ENCODE measurements around the gene HIVEP3.

Gene HIVEP3

GRCh38 chr1:41846625-41847405 is 71.9 kb downstream of the HIVEP3 start:
- no peaks in the 10 kb centered on the region for H3K36me3 ChIP-seq (ENCODE audit: control insufficient read depth, insufficient read depth, low read length)
- no peak overlapping the region for H3K27ac ChIP-seq (ENCODE audit: low read depth, low read length)
- no peak overlapping the region for H3K4me3 ChIP-seq (ENCODE audit: low read depth, low read length)
- no peaks in the 10 kb centered on the region for H3K27me3 ChIP-seq (ENCODE audit: control insufficient read depth, insufficient read depth, low read length)
- no peaks in the 10 kb centered on the region for H3K9me3 ChIP-seq (ENCODE audit: control insufficient read depth, insufficient read depth, low read length)
- H3K4me1 ChIP-seq (ENCODE audit: control insufficient read depth, insufficient read depth, low read length), result no peaks in the 10 kb centered on the region
- H3K9ac ChIP-seq (ENCODE audit: low read depth, low read length), result no peak overlapping the region

- H3K27me3 ChIP-seq (ENCODE audit: control insufficient read depth, insufficient read depth, low read length), result no peaks in the 10 kb centered on the region
- no peak overlapping the region for H3K27ac ChIP-seq (ENCODE audit: low read depth, low read length)
- H3K4me1 ChIP-seq (ENCODE audit: control insufficient read depth, insufficient read depth, low read length), result no peaks in the 10 kb centered on the region
- no peak overlapping the region for H3K9ac ChIP-seq (ENCODE audit: low read depth, low read length)
- no peaks in the 10 kb centered on the region for H3K36me3 ChIP-seq (ENCODE audit: control insufficient read depth, insufficient read depth, low read length)
- no peaks in the 10 kb centered on the region for H3K9me3 ChIP-seq (ENCODE audit: control insufficient read depth, insufficient read depth, low read length)
- H3K4me3 ChIP-seq (ENCODE audit: low read depth, low read length), result no peak overlapping the region
These were observed 73.9 kb downstream of the HIVEP3 start for GRCh38 chr1:41844781-41845272.

- no peaks in the 10 kb centered on the region for H3K9me3 ChIP-seq (ENCODE audit: control insufficient read depth, insufficient read depth, low read length)
- H3K27ac ChIP-seq (ENCODE audit: low read depth, low read length), result no peak overlapping the region
- no peaks in the 10 kb centered on the region for H3K4me1 ChIP-seq (ENCODE audit: control insufficient read depth, insufficient read depth, low read length)
- H3K9ac ChIP-seq (ENCODE audit: low read depth, low read length), result no peak overlapping the region
- H3K36me3 ChIP-seq (ENCODE audit: control insufficient read depth, insufficient read depth, low read length), result no peaks in the 10 kb centered on the region
- H3K4me3 ChIP-seq (ENCODE audit: low read depth, low read length), result no peak overlapping the region
- H3K27me3 ChIP-seq (ENCODE audit: control insufficient read depth, insufficient read depth, low read length), result no peaks in the 10 kb centered on the region
These were observed 74.5 kb downstream of the HIVEP3 start for GRCh38 chr1:41844255-41844654.

GRCh38 chr1:41842993-41843755 is 75.5 kb downstream of the HIVEP3 start:
- Histone ChIP-seq H3K9ac (ENCODE audit: low read depth, low read length) (no peak overlapping the region), H3K27ac (ENCODE audit: low read depth, low read length) (no peak overlapping the region), H3K4me3 (ENCODE audit: low read depth, low read length) (no peak overlapping the region), H3K27me3 (ENCODE audit: control insufficient read depth, insufficient read depth, low read length) (no peaks in the 10 kb centered on the region), H3K4me1 (ENCODE audit: control insufficient read depth, insufficient read depth, low read length) (no peaks in the 10 kb centered on the region), H3K9me3 (ENCODE audit: control insufficient read depth, insufficient read depth, low read length) (no peaks in the 10 kb centered on the region), H3K36me3 (ENCODE audit: control insufficient read depth, insufficient read depth, low read length) (no peaks in the 10 kb centered on the region)

- H3K9me3 ChIP-seq (ENCODE audit: control insufficient read depth, insufficient read depth, low read length), result no peaks in the 10 kb centered on the region
- H3K27ac ChIP-seq (ENCODE audit: low read depth, low read length), result no peak overlapping the region
- H3K27me3 ChIP-seq (ENCODE audit: control insufficient read depth, insufficient read depth, low read length), result no peaks in the 10 kb centered on the region
- no peak overlapping the region for H3K9ac ChIP-seq (ENCODE audit: low read depth, low read length)
- no peak overlapping the region for H3K4me3 ChIP-seq (ENCODE audit: low read depth, low read length)
- H3K36me3 ChIP-seq (ENCODE audit: control insufficient read depth, insufficient read depth, low read length), result no peaks in the 10 kb centered on the region
- no peaks in the 10 kb centered on the region for H3K4me1 ChIP-seq (ENCODE audit: control insufficient read depth, insufficient read depth, low read length)
These were observed 76.4 kb downstream of the HIVEP3 start for GRCh38 chr1:41842326-41842725.

GRCh38 chr1:41840592-41841246 is 78.0 kb downstream of the HIVEP3 start:
- H3K9ac ChIP-seq (ENCODE audit: low read depth, low read length), result no peak overlapping the region
- no peak overlapping the region for H3K27ac ChIP-seq (ENCODE audit: low read depth, low read length)
- H3K27me3 ChIP-seq (ENCODE audit: control insufficient read depth, insufficient read depth, low read length), result no peaks in the 10 kb centered on the region
- no peak overlapping the region for H3K4me3 ChIP-seq (ENCODE audit: low read depth, low read length)
- no peaks in the 10 kb centered on the region for H3K4me1 ChIP-seq (ENCODE audit: control insufficient read depth, insufficient read depth, low read length)
- H3K9me3 ChIP-seq (ENCODE audit: control insufficient read depth, insufficient read depth, low read length), result no peaks in the 10 kb centered on the region
- no peaks in the 10 kb centered on the region for H3K36me3 ChIP-seq (ENCODE audit: control insufficient read depth, insufficient read depth, low read length)

GRCh38 chr1:41838266-41838665 is 80.5 kb downstream of the HIVEP3 start:
- H3K4me1 ChIP-seq (ENCODE audit: control insufficient read depth, insufficient read depth, low read length), result no peaks in the 10 kb centered on the region
- no peak overlapping the region for H3K9ac ChIP-seq (ENCODE audit: low read depth, low read length)
- no peaks in the 10 kb centered on the region for H3K9me3 ChIP-seq (ENCODE audit: control insufficient read depth, insufficient read depth, low read length)
- no peak overlapping the region for H3K4me3 ChIP-seq (ENCODE audit: low read depth, low read length)
- no peak overlapping the region for H3K27ac ChIP-seq (ENCODE audit: low read depth, low read length)
- no peaks in the 10 kb centered on the region for H3K27me3 ChIP-seq (ENCODE audit: control insufficient read depth, insufficient read depth, low read length)
- no peaks in the 10 kb centered on the region for H3K36me3 ChIP-seq (ENCODE audit: control insufficient read depth, insufficient read depth, low read length)

- H3K27me3 ChIP-seq (ENCODE audit: control insufficient read depth, insufficient read depth, low read length), result no peaks in the 10 kb centered on the region
- H3K9me3 ChIP-seq (ENCODE audit: control insufficient read depth, insufficient read depth, low read length), result no peaks in the 10 kb centered on the region
- no peaks in the 10 kb centered on the region for H3K4me1 ChIP-seq (ENCODE audit: control insufficient read depth, insufficient read depth, low read length)
- H3K36me3 ChIP-seq (ENCODE audit: control insufficient read depth, insufficient read depth, low read length), result no peaks in the 10 kb centered on the region
- no peak overlapping the region for H3K27ac ChIP-seq (ENCODE audit: low read depth, low read length)
- H3K4me3 ChIP-seq (ENCODE audit: low read depth, low read length), result no peak overlapping the region
- no peak overlapping the region for H3K9ac ChIP-seq (ENCODE audit: low read depth, low read length)
These were observed 81.0 kb downstream of the HIVEP3 start for GRCh38 chr1:41837691-41838090.

GRCh38 chr1:41835485-41835884 is 83.2 kb downstream of the HIVEP3 start:
- H3K27ac ChIP-seq (ENCODE audit: low read depth, low read length), result no peak overlapping the region
- no peak overlapping the region for H3K9ac ChIP-seq (ENCODE audit: low read depth, low read length)
- no peak overlapping the region for H3K4me3 ChIP-seq (ENCODE audit: low read depth, low read length)
- no peaks in the 10 kb centered on the region for H3K27me3 ChIP-seq (ENCODE audit: control insufficient read depth, insufficient read depth, low read length)
- no peaks in the 10 kb centered on the region for H3K36me3 ChIP-seq (ENCODE audit: control insufficient read depth, insufficient read depth, low read length)
- no peaks in the 10 kb centered on the region for H3K9me3 ChIP-seq (ENCODE audit: control insufficient read depth, insufficient read depth, low read length)
- no peaks in the 10 kb centered on the region for H3K4me1 ChIP-seq (ENCODE audit: control insufficient read depth, insufficient read depth, low read length)

GRCh38 chr1:41833519-41834000 is 85.2 kb downstream of the HIVEP3 start:
- no peak overlapping the region for H3K9ac ChIP-seq (ENCODE audit: low read depth, low read length)

GRCh38 chr1:41830726-41831125 is 88.0 kb downstream of the HIVEP3 start:
- Histone ChIP-seq H3K4me3 (ENCODE audit: low read depth, low read length) (no peak overlapping the region), H3K4me1 (ENCODE audit: control insufficient read depth, insufficient read depth, low read length) (no peaks in the 10 kb centered on the region), H3K9me3 (ENCODE audit: control insufficient read depth, insufficient read depth, low read length) (no peaks in the 10 kb centered on the region), H3K36me3 (ENCODE audit: control insufficient read depth, insufficient read depth, low read length) (no peaks in the 10 kb centered on the region), H3K27me3 (ENCODE audit: control insufficient read depth, insufficient read depth, low read length) (no peaks in the 10 kb centered on the region), H3K27ac (ENCODE audit: low read depth, low read length) (no peak overlapping the region), H3K9ac (ENCODE audit: low read depth, low read length) (no peak overlapping the region)

More at GRCh38 chr1:41833519-41834000, 85.2 kb downstream of the HIVEP3 start:
- Histone ChIP-seq H3K36me3 (ENCODE audit: control insufficient read depth, insufficient read depth, low read length) (no peaks in the 10 kb centered on the region), H3K9me3 (ENCODE audit: control insufficient read depth, insufficient read depth, low read length) (no peaks in the 10 kb centered on the region), H3K27ac (ENCODE audit: low read depth, low read length) (no peak overlapping the region), H3K27me3 (ENCODE audit: control insufficient read depth, insufficient read depth, low read length) (no peaks in the 10 kb centered on the region), H3K4me3 (ENCODE audit: low read depth, low read length) (no peak overlapping the region), H3K4me1 (ENCODE audit: control insufficient read depth, insufficient read depth, low read length) (no peaks in the 10 kb centered on the region)
